GM21360 (cell line): ENCODE measurements around the gene ERC1.
"Not testable (repeated sequence)": the region's sequence is repeated elsewhere in the genome, so short reads cannot be mapped to it uniquely, and the experiment has no call there.

Experiments
- ATAC-seq: cut with Tn5 transposase; IDR thresholded peaks from one replicate; pipeline ENCODE4 v1.9.1; 2021; ENCODE audit warnings: mild to moderate bottlenecking, moderate library complexity; ENCODE audit not compliant: unreplicated experiment

Gene ERC1

DNA sequence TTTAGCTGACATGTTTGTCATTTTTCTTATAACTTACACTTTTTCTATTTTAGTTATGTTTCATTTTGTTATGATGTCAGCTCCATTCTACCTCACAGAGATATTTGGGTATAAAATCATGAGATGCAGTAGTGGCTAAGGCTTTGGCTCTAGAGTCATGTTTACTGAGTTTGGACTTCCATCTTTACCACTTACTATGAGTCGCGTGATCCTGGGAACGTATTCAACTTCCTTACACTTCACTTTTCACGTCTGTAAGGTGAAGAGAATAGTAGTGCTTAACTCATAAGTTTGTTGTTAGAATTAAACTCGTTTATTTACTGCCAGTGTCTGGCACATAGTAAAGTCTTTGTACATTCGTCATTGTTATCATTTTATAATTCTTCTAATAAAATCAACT lies 126.3 kb downstream of the ERC1 start:
- no peak for ATAC-seq

DNA sequence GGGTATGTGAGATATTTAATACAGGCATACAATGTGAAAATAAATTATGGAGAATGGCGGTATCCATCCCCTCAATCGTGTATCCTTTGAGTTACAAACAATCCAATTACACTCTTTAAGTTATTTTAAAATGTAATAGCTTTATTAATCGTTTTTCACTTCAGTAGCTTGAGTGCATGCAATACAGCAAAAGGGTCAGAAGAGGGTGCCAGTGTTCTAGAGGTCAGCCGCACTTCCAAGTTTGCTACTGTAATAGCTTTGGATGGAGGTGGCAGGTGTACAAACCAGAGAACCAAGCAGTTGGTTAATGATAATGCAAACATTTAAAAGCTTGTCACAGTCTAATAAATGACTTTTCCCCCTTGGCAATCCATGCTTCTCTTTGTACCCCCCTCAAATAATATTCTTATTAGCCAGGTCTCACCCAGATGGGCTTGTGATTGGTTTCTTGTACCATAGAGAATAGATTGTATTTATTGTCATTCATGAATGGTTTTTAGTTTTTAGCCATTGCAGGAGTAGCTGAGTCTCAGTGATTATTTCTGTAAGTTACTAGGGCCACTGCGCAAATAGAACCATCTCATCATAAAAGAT lies 127.0 kb downstream of the ERC1 start:
- no peak for ATAC-seq

DNA sequence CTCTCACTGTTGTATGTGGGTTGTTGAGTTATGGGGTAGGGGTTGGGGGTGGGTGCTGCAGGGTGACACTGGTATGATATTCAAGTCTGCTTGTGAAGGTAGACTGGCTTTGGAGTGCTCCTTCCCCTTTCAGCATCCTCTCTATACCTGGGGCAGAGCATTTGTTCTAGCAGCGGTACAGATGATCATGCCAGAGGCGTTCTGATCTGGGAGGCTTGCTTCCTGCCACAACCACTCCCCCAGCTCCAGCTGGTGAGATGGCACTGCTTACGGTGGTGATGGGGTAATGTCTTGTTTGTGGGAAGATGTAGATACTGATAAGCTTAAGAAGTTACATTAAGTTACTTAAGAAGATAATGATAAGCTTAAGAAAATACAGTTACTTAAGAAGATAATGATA lies 131.8 kb downstream of the ERC1 start:
- ATAC-seq = no peak

DNA sequence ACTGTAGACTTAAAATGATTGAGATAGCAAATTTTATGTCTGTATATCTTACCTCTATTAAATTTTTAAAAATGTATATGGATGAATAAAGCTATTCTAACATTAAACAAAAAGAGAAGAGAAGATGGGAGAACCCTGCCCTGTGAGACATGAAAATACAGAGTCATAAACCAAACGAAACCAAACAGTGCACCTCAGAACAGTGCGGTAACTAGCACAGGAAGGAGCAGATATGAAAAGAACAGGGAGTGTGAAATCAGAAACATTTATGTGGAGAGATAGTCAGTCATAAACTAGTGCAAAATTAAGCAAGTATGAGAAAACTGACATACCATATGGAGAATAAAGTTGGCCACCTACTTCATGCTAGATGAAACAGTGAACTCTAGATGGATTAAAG lies 135.1 kb downstream of the ERC1 start:
- ATAC-seq = no peak

DNA sequence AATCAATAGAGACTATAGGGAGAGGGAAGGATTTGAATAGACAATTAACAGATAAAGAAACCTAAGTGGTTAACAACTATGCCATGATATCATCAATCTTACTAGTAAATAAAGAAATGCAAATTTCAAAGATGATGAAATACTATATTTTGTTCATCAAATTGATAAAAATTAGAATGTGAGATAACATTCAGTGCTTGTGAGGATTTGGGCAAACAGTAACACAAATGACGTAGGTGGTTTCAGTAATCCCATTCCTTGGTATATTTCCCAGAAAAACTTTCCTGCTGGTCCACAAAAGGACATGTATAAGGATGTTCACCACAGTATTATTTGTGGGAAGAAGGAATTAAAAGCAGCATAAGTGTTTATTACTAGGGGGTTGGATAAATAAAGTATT lies 136.0 kb downstream of the ERC1 start:
- no peak for ATAC-seq

DNA sequence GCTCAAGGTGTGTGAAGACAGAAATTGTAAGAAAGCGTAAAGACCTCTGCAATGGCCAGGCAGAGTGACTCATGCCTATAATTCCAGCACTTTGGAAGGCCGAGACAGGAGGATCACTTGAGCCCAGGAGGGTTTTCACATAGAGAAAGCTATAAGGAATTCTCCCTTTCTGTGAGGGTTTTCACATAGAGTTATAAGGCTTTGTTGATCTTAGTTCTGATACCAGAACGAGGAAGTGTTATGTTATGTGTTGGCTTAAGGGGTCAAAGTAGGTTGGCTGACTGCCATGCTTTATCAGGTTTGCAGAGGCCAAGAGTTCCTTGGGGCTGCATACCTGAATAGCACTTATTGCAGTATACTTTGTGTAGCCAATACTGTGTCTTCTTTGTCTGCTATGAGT lies 139.1 kb downstream of the ERC1 start:
- no peak for ATAC-seq

DNA sequence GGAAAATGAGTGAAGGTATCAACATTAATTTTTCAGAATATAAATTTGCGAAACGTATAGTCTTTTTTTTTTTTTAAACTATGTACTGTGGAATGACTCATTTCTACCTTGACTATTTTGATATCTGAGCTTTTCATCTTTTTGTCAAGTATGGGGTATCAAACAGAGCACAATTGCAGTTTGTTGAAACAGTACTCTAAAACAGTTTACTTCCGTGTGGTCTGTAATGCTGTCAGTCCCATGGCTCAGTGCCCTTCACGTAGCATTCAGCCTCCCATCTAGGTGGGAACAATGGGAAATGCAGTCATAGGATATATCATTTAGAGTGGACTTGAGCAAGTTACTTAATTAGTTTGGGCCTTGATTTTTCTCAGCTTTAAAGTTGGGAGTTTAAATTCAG lies 139.5 kb downstream of the ERC1 start:
- no peak for ATAC-seq

DNA sequence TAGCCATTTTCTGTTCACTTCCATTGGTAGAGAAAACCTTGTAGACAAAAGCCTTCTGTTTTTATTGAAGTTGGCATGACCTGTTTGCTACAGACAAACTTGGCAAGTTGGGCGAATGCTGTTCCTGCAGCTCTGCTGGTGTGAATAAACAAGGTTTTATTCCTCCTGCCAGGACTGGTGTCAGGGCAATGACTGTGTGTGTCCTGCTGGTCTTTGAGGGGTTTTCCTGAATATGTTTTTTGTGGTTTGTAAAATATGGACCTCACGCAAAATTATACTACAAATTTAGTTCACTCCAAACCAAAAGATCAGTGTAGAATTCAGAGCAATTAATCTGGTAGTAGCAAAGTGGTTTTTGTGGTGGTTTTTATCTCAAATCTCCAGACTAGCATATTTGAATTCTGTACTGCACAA lies 140.8 kb downstream of the ERC1 start:
- no peak for ATAC-seq

DNA sequence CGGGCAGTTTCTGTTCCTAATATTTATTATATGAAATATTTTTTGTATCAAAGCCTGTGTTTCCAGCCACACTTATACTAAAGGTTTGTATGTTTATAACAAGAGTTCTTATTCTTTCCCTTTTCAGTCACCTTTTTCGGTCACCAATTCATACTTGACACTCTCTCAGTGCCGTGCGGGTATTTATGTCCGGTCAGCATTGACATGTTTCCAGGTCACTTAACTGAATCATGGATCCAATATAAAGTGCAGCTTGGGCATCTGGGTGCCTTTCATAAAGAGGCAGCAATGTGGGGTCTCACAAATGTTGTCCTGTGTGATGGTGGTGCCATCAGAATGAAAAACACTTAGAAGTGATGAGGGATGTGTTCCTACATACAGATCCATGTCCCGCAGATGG lies 141.3 kb downstream of the ERC1 start:
- ATAC-seq = no peak

DNA sequence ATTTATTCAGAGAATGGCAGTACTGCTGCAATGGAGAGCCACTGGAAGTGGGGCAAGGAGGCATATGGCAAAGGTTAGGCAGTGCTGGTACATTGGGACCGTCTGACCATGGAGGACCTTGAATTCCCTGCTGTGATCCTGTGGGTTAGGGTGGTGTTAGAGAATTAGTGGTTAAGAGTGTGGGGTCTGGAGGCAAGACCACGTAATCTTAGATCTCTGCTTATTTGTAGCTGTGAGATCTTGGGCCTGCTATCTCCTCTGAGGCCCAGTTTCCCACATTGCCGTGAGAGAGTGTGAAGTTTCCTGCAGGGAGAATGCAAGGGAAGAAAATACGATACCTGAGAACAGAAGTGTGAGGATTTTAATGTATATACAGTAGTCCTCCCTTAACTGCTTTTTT lies 147.7 kb downstream of the ERC1 start:
- ATAC-seq = no peak

DNA sequence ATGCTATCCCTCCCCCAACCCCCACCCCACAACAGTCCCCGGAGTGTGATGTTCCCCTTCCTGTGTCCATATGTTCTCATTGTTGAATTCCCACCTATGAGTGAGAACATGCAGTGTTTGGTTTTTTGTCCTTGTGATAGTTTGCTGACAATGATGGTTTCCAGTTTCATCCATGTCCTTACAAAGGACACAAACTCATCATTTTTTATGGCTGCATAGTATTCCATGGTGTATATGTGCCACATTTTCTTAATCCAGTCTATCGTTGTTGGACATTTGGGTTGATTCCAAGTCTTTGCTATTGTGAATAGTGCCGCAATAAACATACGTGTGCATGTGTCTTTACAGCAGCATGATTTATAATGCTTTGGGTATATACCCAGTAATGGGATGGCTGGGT lies 155.7 kb downstream of the ERC1 start:
- ATAC-seq = not testable (repeated sequence)

DNA sequence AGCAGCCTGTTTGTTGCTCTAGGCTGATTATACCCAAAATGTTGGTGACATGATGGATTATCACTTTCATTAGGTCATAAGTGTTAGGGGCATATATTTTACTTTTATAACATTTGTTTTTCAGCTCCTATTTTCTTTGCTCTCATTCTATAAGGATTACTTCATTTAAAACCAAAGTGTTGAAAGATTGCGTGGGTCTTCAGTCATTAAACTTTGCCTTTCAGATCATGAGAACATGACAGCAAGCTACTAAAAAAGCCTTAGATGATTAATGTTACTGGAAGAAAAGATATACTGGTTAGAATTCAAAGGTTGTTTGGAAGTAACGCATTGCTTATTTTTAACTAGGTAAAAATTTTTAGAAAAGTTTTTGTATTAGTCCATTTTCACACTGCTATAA lies 156.8 kb downstream of the ERC1 start:
- no peak for ATAC-seq

DNA sequence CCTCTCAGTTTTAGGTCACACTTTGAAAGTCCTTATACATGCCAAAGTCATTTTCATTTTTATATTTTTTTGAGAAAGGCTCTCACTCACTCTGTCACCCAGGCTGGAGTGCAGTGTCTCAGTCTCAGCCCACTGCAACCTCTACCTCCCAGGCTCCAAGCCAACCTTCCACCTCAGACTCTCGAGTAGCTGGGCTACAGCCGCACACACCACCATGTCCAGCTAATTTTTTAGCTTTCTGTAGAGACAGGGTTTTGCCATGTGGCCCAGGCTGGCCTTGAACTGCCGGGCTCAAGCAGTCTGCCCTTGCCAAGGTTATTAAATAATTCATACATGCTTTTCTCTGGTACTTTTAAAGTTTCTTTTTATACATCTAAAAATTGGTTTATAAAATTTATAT lies 166.0 kb downstream of the ERC1 start:
- ATAC-seq = no peak

DNA sequence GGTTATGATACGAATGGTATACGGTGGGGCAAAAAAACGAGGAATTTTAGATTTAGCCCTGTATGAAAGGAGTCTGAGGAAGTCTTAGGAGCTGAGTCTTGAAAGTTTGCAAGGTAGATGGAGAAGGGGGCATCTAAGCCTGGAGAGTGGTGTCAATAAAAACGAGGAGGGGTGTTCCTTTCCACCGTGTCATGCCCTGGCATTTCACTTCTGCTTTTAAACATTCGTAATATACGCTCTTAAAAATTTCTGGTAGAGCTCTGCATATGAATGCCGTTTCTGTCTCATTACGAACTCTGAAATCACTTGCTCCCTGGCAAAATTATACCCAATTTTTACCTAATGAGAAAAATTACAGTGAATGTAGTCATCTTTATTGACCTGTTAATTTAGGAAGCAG lies 170.2 kb downstream of the ERC1 start:
- ATAC-seq = no peak

DNA sequence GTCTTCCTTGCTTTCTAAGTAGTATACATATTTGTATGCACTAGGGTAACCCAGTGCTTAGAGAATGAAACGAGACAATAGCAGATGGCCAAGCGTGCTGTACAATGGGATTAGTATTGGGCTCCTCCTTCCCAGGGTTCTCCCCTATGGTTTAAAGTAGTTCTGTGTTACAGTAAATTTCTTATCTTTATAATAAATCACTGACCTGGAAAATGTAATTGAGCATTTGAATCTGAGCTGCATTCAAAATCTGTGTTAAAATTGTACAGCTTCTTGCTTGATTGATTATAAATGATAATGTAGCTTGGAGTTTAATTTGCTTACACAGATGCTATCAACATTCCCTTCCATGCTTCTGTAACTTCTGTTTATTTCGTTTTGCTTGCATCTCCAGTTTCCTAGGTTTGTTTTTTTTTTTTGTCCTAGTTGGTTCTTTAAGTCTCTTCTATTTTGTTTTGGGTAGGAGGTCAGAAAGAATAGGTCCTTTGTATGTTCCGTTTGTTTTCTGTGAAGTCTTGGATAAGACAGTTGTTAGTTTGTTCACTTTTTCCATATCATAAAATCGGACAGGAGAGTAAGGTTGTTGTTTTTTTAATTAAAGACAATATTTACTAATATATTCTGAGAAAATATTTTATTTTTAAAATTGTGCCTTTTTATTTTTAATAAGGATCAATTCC lies 171.2 kb downstream of the ERC1 start:
- no peak for ATAC-seq

DNA sequence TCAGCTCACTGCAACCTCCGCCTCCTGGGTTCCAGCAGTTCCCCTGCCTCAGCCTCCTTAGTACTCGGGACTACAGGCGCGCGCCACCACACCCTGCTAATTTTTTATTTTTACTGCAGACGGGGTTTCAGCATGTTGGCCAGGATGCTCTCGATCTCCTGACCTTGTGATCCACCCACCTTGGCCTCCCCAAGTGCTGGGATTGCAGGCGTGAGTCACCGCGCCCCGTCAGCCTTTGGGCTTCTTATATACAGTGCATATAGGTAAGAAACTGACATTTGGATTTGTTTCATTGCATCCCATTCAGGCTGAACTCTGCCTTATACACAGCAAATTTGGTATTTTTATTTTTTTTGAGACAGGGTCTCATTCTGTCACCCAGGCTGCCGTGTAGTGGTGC lies 176.8 kb downstream of the ERC1 start:
- no peak for ATAC-seq

DNA sequence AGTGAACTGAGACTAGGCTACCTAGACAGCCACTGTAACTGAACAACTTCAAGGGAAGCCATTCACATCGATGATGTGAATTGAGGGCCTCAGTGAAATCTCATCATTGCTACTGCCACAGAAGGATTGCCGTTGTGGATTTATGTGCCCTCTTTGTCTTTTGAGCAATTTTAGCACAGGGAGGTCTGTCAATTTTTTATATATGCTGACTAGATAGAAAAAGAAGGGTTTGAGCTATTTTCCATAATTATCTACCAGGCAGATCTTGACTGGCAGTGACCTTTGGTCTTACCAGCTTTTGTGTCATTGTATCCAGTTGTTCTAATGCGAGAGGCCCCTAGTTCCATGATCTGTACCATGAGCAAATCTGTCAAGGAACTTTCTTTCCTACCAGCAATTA lies 179.4 kb downstream of the ERC1 start:
- ATAC-seq = no peak

DNA sequence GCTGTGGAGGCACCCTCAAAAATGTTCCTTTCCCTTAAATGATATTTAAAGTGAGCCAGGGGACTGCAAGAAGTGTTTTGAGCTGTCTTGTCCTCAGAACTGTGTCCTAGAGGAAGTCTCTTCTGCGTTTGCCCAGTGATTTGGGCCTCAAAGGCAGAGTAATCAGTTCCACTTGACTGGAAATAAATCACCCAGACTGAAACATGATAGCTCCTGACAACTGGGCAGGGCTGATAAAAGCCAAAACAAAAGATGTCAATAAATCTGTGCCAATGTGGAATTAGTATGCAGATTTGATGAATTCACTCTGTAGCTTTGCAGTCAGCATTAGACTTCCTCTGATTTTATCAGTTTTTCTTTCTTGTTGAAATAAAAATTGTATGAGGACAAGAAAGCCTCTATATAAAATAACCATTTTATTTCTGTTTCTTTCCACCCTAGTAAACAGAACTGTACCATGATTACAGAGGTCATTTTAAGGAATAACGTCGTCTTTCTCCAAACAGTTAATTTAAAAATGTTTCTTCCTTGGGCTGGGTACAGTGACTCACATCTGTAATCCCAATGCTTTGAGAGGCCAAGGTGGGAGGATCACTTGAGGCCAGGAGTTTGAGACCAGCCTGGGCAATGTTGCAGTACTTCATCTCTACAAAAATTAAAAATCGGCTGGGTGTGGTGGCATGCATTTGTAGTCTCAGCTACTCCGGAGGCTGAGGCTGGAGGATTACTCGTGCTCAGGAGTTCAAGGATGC lies 180.8 kb downstream of the ERC1 start:
- ATAC-seq = no peak

DNA sequence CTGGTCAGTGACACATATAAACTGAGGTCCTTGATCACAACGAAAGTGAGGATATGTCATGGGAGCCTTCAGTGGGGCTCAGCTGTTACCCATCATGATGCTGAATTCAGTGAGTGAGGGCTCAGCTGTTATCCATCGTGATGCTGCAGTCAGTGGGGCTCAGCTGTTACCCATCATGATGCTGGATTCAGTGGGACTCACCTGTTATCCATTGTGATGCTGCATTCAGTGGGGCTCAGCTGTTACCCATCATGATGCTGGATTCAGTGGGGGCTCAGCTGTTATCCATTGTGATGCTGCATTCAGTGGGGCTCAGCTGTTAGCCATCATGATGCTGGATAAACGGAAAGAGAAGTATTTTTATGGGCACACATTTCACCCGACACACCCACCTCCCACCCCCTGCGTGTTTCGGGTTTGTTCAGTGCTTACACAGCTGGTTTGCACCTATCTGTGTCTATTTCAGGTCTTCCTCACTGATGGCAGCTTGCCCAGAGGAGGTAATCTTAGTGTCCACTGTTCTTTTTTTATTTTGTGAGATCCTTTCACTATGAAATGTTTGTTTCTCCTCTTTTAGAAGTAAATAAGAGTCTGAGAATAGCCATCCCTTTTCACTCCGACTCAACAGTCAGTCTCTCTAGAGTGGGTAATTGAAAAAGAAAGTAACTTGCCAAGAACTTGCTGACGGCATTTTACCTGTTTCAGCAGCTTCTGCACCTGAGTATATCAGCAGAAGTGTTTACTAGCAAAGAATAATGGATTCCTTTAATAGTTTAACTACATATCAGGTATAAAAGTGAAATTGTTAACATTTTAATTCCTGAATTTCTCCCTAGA lies 183.0 kb downstream of the ERC1 start:
- ATAC-seq = no peak

DNA sequence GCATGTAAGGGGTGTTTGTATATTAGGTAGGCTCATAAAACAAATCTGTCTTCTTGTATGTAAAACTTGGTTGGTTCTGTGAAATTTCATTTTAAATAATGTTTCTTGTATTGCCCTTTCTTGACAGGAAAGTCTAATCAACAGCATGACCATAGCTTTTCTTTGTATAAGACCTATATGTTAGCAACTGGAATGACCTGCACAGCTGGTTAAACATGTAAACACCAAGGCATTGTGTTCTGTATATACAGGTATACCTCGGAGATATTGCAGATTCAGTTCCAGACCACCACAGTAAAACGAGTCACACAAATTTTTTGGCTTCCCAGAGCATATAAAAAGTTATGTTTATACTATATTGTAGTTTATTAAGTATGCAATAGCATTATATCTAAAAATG lies 183.6 kb downstream of the ERC1 start:
- no peak for ATAC-seq

DNA sequence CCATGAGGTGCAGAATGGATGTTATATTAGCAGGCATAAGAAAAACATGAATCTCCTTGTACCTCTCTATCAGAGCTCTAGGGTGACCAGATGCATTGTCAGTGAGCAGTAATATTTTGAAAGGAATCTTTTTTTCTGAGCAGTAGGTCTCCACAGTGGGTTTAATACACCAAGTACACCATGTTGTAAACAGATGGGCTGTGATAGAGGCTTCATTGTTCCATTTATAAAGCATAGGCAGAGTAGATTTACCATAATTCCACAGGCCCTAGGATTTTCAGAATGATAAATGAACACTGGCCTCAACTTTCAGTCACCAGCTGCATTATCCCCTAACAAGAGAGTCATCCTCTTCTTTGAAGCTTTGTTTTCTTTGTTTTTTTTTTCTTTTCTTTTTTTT lies 185.2 kb downstream of the ERC1 start:
- ATAC-seq = no peak

DNA sequence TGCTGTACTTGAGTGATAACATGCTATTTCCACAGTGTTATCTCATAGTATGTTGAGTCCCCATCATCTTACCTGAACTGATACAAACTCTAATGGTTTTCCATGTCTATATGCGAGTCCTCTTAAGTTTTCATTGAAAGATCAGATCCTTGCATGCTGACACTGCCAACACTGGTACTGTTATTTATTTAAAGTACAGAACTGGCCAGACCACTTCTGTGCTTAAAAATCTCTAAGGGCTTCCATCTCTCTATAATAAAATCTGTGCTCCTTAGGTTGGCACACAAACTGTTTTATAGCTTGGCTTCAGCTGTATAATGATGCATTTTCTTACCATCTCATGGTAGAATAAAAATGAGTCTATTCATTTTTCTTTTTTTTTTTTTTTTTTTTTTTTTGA lies 188.1 kb downstream of the ERC1 start:
- no peak for ATAC-seq
